HG03159 (cell line): ENCODE results near the gene TET3.

Experiments used
- ATAC-seq: cut with Tn5 transposase; IDR thresholded peaks from one replicate; pipeline ENCODE4 v1.9.1; 2021; ENCODE audit warnings: mild to moderate bottlenecking, moderate library complexity; ENCODE audit not compliant: unreplicated experiment

TET3 gene

DNA sequence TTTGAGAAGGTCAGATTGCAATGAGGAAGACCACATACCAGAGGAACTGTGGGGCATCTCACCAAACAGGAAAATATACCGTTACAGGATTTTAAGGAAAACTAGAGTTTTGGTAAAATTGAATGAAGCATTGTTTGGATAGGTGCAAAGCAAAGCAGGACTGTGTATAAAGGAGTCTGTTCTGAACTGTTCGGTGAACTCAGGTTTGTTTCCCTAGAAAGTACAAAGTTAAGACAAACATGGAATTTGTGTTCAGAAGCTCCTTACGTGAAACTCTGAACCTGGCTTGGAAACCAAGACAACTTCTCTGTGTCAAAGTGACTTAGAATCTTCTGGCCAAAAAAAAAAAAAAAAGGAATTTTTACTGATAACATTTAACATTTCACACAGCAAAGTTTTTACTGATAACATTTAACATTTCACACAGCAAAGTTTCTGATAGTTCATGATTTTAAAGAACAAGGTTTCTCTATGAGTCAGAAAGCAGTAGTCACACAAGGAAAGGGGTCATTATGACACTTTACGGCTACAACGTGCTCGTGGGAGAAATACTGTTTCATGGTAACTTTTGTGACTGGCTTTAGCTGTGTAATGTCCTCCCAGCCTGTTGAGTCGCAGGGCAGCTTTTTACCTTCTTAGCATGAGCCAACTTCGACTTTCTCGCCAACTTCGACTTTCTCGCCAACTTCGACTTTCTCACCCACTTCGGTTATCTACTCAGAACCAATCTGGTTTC, 21.2 kb upstream of the TET3 start:
- peak; percentile 59 for ATAC-seq

DNA sequence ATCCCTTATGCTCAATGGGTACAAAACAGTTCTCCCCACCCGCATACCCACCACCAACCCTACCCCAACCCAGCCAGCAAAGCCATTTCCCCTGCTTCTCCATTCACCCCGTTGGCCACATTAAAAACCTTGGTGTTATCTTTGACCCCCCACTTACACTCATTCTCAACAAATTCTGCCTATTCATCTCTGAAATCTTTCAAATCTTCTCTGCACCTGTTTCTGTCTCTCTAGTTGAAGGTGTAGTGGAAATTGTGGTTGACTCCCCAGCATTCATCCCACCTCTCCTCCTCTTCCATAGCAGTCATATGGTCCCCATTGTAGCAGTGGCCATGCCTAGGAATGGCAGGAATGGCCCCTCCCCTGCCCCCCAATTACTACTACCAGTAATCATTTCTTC, 20.5 kb upstream of the TET3 start:
- ATAC-seq = no peak

DNA sequence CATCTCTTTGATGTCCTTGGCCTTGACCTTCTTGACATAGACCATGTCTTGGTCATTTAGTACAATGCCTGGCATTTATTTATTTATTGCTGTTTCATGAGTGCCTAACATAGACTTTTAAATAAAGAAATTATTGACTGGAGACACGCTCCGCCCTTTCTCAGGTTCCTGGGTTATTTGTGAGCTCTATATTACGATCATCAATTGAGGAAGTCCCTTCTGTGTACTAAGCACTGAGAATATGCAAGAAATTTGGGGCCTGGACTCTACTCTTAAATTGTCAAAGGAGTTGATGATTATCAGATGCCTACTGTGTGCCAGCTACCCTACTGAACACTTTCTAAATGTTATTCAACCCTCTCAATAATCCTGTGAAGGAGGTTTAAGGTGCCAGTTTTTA, 19.7 kb upstream of the TET3 start:
- ATAC-seq = no peak

DNA sequence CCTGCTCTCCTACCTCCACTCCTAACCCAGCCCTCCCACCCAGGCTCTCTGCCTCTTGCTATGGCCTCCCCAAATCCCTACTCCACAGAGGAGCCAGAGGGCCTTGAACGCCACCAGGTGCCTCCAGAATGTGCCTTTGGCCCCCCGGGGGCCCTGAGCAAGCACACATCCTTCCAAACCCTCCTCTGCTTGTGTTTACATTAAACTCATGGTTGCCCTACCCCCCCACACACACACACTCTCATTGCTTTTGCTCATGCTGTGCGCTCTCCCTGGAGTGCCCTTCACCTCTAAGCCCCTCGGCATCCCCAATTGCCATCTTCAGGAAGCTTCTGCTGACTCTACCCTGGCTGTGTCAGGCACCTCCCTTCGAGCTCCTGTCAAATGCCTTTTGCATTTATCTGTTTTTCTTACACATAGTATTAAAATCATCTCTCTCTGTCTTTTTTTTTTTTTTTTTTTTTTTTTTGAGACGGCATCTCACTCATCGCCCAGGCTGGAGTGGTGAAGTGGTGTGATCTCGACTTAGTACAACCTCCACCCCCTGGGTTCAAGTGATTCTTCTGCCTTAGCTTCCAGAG, 16.3 kb upstream of the TET3 start:
- no peak for ATAC-seq

DNA sequence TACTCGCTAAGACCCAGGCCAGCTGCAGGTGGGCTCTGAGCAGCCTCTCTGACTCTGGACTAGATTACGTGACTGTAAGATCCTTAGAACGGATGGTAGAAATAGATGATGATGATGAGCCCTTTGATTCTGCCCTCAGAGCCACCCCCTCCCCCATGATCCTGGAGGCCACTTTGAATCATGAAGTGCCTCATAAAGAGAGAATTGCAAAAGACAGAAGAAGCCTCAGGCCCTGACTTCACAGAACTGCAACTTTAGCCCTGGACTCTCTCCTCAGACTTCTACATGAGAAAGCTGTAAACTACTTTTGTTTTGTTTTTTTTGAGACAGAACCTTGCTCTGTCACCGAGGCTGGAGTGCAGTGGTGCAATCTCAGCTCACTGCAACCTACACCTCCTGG, 15.4 kb upstream of the TET3 start:
- ATAC-seq = no peak

DNA sequence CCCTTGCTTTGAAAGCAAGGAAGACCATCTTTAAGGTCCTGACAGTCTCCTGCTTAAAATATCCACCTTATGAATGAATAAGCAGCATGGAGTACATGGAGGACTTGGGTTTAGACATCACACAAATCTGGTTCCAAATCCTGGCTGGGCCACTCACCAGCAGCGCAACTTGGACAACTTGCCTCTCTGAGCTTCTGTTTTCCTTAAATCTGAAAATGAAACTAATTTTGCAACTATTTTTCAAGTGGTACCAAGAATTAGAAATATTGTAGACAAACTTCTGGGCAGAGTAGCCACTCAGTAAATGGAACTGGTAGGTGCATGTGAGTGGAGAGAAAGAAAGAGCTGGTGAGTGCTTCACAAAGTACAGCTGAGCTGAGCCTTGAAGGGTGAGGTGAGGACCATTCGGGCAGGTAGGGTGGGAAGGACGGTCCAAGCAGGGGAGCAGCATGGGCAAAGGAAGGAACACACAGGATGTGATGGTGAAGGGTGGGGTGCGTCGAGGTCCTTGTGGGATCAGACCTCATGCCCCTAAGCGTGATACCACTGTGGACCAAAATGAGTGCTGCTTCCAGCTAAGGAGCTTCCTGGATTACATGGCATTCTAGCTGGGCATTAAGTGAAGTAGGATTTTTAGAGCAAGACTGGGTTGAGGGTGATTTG, 14.4 kb upstream of the TET3 start:
- ATAC-seq = no peak

DNA sequence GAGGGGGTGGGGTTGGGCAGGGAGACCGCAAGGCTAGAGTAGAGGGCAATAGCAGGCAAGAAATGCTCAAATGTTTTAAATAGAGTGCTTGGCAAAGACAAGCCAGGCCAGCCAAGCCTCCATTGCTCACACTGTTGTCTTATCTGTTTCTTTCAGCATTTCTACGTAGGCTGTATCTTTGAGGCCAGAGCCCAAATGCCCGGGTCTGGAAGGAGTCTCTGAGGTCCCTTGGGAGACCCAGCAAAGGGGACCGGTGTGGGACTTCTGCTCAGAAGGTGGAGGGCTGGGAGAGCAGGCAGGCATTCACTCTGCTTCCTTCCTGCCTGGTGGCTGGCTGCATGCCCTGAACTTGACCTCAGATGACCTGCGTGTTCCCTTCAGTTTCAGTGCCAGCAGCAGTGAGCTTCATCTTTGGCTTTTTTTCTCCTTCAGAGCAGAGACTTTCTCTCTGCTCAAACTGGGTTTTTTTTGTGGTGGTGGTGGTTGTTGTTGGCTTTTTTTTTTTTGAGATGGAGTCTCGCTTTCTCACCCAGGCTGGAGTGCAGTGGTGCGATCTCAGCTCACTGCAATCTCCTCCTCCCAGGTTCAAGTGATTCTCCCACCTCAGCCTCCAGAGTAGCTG, 13.7 kb upstream of the TET3 start:
- ATAC-seq = peak; percentile 68

DNA sequence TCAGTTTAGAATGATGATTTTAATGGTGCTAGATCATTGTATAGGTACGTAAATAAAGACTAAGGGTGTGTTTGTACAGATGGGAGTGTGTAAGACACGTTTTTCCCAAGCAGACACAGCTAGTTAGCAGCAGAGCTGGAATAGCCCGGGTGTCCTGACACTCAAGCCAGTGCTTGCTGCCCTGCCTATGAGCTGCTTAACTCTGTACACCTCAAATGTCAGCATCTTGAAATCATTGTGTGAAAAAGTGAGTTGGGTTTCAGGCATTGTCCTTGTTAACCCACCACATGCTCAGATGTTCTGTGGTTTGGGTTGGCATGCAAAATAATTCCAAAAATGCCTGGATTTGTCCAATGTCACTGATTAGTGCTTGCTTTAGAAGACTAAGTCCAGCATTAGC, 13.0 kb upstream of the TET3 start:
- ATAC-seq = no peak

DNA sequence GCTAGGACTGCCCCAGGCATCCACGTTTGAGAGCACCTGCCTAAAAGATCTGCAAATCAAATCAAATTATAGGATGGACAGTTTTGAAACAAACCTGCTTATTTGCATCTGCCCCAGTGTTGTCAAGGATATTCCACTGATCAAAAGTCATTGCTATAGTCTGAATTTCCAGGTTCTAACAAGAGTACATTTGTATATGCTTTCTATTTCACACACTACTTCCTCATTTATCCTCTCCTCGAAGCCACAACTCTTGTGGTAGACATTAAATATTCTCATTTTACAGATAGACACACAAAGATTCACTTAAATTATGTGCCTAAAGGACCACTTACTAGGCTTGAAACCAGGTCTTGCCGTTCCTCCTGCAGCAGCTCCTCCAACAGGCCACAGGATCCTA, 11.9 kb upstream of the TET3 start:
- peak; percentile 55 for ATAC-seq

DNA sequence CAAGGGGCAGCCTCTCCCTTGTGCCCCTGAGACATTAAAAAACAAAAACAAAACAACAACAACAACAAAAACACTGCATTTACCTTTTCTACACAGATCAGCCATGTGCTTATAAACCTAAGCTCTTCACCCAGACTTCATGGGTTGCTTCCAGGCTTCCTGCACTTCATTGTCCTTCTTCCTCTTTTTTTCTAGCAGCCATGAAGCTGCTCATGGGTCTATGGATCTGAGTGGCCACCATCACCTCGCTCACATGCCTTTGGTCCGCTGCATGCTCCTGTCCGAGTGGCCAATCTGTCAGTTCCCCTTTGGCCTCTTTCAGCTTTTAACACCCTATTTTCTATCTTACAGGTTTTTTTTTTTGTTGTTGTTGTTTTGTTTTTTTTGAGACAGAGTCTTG, 9.0 kb upstream of the TET3 start:
- no peak for ATAC-seq

DNA sequence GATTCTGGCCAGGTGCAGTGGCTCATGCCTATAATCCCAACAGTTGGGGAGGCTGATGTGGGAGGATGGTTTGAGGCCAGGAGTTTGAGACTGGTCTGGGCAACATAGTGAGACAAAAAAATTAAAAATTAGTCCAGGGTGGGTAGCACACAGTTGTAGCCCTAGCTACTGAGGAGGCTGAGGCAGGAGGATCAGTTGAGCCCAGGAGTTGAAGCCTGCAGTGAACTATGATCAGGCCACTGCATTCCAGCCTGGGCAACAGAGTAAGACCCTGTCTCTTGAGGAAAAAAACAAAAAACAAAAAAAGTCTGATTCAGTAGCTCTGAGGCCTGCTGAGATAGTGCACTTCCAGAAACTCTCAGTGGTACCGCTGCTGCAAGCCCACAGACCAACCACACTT, 7.9 kb upstream of the TET3 start:
- no peak for ATAC-seq

DNA sequence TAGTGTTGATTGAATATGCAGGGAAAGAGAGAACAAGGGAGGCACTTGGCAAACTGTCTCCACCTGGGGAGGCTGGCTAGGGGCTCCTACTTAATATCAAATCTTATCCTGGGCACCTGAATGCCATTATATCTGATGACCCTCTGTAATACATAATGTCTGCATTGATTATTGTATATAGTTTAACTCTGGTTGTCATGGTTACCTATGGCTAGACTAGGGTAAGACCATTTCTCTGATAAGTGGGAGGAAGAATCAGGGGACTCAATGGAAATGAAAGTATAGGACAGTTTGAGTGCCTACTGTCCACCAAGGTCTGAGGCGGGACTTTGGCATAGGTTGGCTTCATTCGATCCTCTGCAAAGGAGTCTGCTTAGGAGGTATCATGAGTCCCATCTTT, 7.2 kb upstream of the TET3 start:
- no peak for ATAC-seq

DNA sequence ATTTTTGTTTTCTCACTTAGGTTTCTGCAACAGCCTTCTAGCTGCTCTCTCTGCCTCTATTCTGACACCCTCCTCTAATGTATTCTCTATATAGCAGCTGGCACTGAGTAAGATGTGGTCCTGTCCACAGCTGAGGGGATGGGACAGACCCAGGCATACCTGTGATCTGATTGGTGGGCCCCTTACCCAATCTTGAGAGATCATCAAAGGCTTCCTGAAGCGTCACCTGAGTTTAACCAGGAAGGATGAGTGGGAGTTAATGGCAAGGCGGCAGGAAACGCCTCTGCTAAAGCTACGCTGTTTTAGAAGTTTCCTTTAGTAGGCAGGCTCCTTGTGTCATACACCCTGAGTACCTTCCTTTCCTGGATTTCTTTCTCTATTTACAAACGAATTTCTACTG, 5.7 kb upstream of the TET3 start:
- no peak for ATAC-seq

DNA sequence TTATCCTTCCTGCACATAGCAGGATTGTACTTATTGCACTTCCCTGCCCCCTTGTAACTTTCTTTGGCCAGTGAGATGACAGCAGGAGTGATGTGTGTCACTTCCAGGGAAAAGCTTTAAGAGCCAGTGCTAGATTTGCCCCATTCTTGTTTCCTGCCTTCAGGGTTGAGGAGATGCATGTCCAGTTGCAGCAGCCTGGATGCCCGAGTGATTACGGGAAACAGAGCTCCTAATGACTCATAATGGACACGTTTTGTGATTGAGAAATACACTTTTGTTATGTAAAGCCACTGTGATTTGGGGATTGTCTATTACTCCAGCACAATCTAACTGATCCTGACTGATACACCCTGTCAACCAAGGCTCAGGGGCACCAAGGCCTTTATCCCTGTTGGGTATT, 5.0 kb upstream of the TET3 start:
- ATAC-seq = no peak

DNA sequence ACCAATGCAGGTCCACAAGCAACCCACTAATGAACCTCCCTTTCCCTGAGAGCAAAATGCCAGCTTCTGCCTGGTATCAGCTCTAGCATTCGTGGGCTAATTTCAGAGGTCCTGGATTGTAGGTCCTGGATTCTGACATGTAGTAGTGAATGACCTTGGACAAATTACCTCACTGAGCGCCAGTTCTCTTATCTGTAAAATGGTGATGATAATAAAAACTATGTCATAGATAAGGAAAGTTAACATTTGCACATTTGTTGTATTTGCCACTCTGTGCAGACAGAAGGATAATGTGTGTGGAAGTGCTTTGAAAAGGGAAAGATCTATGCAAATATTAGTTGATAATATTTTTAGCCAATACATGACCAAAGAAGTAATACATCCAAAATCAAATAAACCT, 4.1 kb upstream of the TET3 start:
- no peak for ATAC-seq

DNA sequence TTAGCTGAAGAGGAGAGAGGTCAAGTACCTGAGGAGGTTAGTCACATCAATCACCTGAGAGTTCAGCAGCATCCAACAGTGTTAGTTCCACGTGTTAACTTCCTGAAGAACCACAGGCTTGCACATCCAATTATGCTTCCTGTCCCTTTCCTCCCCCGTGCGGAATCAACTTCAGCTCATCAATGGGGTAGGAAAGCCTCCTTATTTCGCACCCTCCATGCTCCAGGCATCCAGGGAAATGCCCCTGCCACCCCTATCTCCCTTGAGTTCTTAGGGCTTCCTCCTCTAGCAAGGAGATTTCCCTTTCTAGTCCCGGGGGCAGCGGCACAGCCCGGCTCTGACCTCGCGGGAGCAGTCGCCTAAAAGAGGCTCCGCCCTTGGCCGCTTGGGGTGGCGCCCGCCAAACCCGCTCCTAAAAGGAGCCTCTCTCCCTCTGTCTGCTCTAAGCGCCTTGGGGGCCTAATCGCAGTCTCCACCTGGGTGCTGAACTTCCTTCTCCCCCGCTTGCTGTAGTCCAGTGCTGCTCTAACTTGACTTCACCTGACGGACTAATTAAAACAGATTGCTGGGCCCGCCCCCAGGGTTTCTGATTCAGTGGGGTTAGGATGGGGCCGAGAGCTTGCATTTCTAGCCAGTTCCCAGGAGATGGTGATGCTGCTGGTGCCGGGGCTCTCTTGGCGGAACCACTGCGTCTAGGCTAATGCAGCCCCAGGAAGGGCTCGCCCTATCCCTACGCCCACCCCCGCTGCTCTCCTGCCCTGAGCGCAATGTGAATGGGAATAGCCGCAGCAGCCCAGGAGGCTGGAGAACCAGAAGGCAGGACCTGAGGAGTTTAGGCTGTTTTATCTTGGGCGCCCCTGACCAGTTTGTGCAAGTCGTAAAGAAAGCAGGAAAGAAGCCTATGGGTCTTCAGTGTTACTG, 3.4 kb upstream of the TET3 start:
- no peak for ATAC-seq

DNA sequence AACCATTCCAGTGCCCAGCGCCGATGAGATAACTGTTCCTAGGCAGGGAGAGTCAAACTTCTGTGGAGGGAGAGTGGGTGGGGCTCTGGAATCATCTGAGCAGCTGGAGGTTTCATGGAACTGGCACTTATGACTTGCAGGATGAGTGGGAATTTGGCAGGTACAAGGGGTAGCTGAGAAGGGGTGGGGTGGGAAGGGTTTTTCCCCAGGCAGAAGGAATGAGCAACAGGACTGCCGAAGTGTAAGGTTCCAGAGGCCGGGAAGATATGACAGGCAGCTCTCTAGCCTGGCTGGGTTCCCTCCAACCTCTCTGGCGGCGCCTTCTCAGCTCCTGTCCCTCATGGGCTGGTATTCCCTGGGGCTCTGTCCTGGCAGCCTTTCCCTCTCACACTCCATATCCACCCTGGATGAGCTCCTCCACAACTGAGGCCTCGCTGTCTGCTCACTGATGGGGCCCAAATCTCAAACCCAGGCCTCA, 2.5 kb upstream of the TET3 start:
- no peak for ATAC-seq

DNA sequence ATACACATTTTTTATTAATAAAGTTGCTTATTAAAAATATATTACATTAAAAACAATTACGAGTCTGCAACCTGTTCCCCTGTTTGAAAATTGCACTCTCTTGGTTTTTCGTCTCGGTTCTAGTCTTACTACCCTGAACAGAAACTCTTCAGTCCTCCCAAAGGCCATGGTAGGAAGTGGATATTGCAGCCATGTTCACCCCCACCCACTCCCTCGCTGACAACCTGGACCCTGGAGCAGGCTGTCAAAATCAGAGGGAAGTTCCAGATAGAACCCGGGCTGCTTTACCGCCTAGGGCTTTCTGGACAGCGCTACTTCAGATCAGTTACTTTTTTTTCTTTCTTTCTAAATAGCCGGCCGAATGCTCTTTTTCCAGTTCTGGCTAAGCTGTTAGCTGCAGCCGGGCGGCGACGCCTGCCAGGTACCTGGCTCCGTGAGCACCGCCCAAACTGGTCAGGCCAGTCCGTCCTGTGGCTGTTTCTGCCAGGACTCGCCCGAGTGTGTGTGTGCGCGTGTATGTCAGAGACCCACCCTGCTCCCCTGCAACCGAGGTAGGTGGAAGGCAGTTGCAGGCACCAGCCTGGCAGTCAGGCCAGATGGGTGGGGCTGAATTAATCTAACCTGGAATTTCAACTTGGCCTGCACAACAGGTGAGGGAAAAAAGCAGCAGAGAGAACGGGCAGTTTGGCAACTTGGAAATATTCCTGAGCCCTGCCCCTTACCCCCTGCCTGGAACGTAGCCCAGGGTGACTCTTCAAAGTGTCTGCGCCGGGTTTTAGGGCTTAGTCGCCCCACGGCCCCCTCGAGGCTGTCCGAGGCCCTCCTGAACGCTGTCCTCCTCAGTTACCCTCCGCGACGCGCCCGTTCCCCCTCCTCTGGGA, 1.1 kb upstream of the TET3 start:
- ATAC-seq = peak; percentile 1

DNA sequence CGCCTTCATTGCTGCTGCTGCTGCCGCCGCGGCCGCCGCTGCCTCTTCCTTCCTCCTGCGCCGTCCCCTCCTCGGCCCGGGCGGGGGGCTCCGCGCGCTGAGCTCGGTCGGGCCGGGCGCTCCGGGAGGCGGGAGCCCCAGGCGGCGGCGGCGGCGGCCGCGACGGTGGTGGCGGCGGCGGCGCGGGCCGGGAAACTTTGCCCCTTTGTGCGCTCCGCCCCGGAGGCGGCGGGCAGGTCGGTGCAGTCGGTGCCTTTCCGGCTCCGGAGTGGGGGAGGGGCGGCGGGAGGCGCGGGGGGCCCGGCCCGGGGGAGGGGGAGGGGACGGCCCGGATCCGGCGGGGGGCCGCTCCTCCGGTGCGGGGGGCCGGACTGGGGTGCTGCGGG, 205 bp downstream of the TET3 start:
- ATAC-seq = peak; percentile 8
